ENCODE measurements around the gene ATXN1L.
A peak's percentile ranks its signal among the peaks of the same experiment; 100 is the strongest.
"Not testable (repeated sequence)": the region's sequence is repeated elsewhere in the genome, so short reads cannot be mapped to it uniquely, and the experiment has no call there.

Gene ATXN1L

GRCh38 chr16:71854369-71854948 is 8.7 kb downstream of the ATXN1L start:
- no peak for DNase-seq

GRCh38 chr16:71855937-71856662 is 10.3 kb downstream of the ATXN1L start:
- no peak for DNase-seq

DNA sequence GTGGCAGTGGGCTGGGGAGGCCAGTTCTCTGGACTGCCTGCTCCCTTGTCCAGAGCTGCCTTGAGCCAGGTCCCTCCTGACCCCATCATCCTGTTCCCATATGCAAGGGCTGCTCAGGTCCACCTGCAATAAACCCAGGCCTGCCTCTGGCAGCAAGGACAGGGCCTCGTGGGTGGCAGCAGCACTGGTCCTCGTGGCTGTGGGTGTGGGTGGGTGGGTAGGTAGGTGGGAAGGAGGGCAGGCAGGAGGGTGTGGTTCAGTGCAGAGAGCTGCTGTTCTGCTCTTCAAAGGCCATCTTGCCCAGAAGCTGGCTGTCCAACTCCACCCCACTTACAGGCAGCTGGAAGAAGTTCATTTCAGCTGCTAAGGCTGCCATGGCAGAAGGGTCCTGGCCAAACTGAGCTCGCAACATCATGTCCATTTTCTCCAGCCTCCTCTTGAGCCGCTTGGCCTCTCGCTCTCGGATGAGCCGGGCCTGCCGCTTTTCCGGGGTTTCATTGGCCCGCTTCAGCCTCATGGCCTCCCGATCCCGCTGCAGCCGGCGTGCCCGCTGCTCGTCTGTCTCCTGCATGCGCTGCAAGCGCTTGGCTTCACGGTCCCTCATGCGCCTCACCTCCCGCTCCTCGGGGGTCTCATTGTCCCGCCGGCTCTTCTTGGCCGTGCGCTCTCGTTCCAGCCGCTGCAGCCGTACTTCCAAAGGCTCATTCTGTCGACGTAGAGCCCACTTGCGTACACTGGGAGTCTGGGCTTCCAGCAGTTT is 14.2 kb downstream of the ATXN1L start:
- DNase-seq: no peak

GRCh38 chr16:71863995-71864394 is 18.2 kb downstream of the ATXN1L start:
- DNase-seq: no peak

GRCh38 chr16:71865173-71865863 is 19.5 kb downstream of the ATXN1L start:
- no peak for DNase-seq

GRCh38 chr16:71867175-71867574 is 21.4 kb downstream of the ATXN1L start:
- not testable (repeated sequence) for DNase-seq

- peak; percentile 63 to 73 for DNase-seq
Observed at GRCh38 chr16:71867939-71868338, 22.2 kb downstream of the ATXN1L start.

GRCh38 chr16:71869089-71869488 is 23.3 kb downstream of the ATXN1L start:
- DNase-seq: no peak

- no peak for DNase-seq
Observed at GRCh38 chr16:71870818-71871217, 25.0 kb downstream of the ATXN1L start.

DNA sequence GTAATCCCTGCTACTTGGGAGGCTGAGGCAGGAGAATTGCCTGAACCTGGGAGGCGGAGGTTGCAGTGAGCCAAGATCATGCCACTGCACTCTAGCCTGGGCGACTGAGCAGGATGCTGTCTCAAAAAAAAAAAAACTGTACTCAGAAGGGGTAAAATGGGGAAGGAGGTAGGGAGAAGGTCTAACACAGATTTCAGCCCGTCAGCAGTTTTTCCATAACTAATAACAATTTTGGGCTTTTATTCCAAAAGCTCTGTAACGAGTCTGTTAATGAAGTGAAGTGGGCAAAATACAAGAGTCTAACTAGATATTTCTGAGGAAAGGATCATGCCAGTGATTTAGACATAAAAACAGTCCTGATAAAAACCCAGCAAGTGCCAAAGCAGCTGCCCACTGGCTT is 27.4 kb downstream of the ATXN1L start:
- DNase-seq: no peak

- no peak for DNase-seq
Observed at GRCh38 chr16:71878911-71879310, 33.1 kb downstream of the ATXN1L start.

GRCh38 chr16:71880176-71880575 is 34.4 kb downstream of the ATXN1L start:
- no peak for DNase-seq

GRCh38 chr16:71882505-71883167 is 36.9 kb downstream of the ATXN1L start:
- DNase-seq: peak; percentile 38 to 40

DNA sequence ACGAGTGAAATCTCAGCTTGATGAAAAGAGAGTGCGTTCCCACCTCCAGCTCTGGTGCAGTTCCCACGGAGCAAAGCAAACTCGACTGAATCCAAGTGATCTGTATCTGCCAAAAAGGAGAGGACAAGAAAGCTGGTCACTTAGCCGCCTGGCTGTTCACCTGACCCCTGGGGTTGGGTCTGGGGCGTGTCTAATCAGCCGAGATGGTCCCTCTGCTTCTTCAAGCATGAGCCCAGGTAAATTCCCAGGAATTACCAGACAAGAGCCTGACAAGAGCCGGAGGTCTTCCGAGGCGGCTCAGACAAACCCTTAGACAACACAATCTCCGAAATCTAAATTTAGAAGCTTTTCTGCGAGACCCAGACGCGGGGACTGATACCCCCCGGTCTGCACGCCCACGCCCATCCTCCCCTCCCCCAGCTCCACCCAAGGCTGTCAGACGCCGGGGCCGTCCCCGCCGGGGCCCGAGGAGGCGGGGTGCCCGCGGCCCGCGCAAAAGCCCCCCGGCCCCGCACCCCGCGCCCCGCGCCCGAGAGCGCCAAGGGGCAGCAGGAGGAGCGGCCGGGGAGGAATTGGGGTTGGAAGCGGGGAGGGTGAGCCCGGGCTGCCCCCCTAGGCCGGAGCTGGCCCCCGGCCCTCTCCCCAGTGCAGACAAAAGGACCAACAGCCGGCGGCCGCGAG is 37.5 kb downstream of the ATXN1L start:
- DNase-seq: no peak

DNA sequence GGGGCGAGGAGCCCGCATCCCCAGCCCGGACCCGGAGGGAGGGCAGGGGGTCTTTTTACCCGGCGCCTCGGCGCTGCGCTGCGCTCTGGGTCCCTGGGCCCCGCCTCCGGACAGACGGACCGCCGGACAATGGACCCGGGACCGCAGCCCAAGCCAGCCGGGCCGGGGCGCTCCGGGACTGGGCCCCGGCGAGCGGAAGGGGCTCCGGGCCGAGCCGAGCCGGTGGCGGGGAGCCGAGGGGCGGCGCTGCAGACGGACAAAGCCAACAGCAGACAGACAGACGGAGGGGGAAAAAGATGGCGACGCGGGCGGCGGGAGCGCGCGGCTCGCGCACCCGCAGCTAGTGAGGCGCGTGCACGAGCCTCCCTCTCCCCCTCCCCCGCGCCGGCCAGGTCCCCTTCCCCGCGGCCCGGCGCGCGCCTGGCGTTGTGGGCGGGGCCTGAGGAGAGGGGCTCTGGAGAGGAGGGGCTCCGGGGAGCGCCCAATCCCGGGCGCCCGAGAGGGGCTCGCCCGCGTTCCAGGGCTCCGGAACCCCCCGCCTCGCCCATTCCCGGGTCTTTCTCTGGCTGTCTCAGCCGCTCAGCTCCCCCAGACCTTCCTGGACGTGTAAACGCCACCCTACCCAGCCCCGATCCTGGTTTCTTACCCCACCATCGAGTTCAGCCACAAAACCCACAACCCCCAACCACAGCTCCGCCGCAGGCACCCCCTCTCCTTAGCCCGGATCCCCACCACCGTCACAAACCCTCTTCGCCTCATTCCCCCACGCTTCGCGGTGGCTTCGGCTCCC is 38.3 kb downstream of the ATXN1L start, which contains the start of gene ZNF821:
Gene ZNF821 (minus strand): TSS at position 334 of the 790 bp plus-strand sequence. CDS start 4,236 bp downstream, outside the sequence.
- peak; percentile 46 to 71 for DNase-seq

DNA sequence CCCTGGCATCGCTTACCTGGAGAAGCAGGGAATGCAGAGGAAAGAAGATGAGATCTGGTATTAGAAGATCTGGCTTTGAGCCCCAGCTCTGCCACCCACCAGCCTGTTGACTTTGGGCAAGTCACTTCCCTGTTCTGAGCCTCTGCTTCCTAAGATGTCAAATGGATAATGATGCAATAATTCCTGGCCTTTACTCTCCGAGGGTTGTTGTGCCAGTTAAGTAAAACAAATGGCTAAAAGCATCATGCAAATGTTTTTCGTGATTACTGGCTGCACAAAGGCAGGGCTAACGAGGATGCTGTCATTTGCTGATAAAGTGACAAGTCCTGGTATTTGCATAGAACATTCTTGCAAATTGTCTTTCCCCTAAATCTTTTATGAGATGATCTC is 39.5 kb downstream of the ATXN1L start:
- no peak for DNase-seq

DNA sequence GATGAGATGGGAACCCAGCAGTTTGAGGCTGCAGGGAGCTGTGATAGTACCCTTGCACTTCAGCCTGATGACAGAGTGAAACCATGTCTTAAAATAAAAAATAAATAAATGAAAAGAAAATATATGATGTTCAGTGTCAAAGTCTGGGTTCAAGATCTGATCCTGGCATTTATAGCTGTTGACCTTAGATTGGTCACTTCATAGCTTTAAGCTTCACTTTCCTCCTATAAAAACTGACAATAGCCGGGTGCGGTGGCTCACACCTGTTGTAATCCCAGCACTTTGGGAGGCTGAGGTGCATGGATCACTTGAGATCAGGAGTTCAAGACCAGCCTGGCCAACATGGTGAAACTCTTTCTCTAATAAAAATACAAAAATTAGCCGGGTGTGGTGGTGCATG is 43.4 kb downstream of the ATXN1L start:
- DNase-seq: no peak

- no peak for DNase-seq
Observed at GRCh38 chr16:71893888-71894228, 48.1 kb downstream of the ATXN1L start.

DNA sequence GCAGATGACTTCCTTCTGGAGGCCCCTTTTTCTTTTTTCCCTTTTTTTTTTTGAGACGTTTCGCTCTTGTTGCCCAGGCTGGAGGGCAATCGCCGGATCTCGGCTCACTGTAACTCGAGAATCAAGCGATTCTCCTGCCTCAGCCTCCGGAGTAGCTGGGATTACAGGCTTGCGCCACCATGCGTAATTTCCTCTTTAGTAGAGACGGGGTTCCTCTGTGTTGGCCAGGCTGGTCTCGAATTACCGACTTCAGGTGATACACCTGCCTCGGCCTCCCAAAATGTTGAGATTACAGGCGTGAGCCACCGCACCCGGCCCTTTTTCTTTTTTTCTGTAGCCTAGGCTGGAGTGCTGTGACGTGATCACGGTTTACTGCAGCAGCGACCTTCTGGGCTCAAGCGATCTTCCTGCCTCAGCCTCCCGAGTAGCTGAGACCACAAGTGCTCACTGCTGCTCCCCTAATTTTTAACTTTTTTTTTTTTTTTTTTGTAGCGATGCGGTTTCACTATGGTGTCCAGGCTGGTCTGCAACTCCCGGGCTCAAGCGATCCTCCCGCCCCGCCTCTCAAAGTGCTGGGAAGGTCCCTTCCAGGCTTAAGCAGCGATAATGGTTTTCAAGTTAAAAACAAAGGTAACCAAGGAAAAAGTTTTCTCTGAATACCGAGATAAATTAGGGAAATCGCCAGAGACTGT is 48.6 kb downstream of the ATXN1L start:
- peak in 1 of 2 experiments; percentile 41 for DNase-seq

DNA sequence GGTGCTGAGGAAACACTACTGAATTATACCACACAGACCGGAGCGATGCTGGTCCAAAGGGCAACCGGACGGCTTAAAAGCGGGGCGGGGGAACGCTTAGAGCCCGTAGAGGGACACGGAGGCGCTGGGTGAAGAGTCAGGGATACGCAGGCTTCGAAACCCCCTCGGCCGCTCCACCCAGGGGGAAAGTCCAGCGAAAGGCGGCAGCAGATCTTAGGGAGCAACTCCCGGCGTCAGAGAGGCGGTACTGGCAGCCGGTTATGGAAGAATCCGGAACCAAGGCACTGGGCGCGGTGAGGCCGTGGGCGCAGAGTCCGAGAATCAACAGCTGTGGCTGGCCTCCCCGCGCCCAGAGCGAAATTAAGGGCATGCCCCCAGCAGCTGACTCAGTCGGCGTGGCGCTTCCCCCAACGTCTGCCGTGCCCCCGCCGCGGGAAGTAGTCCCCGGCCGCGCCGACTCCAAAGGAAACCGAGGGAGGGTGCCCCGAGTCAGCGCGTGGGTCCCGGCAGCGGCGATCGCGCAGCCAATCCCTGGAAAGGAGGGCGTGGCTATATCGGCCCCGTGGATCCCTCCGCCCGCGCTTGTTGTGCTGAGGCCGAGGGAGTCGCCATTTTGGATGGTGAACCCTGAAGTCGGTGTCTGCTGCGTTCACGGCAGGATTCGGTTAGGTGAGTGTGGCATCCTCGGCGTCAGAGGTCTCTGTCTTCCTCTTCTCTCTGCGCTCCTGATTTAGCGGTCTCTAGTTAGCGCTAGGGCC is 49.3 kb downstream of the ATXN1L start, which contains the start of gene IST1:
Gene IST1 (plus strand): TSS at position 611 of the 758 bp plus-strand sequence. CDS start 20,110 bp downstream, outside the sequence.
- peak; percentile 94 to 95 for DNase-seq
